Panc1 (cell line): ENCODE data around the gene PRKCB. TPM values are rescaled to one million over a fixed set of nuclear protein-coding genes. Genes with fewer than 3 reads are reported as not detected.

ENCODE experiments used
- ATAC-seq: fragments of 200-7000 bp; cut with Tn5 transposase; 2 replicates; pipeline ENCODE4 v1.9.1; 2020; ENCODE audit warnings: mild to moderate bottlenecking, moderate library complexity
- BruUV-seq: library from RNA; stranded (reverse); fragments of 400-500 nt; replicated peaks from 2 replicates; lab custom pipeline; 2021; lab: Mats Ljungman, UMichigan
- CTCF ChIA-PET: fragments of 300-600 bp; sonication (Branson Sonifier 250); formaldehyde crosslinking; loops from one replicate; lab custom pipeline; 2022; ENCODE audit warnings: antibody characterized with exemption; lab: Charles Lee
- POLR2A ChIA-PET: fragments of 300-600 bp; sonication (Branson Sonifier 250); formaldehyde crosslinking; loops from one replicate; lab custom pipeline; 2022; ENCODE audit warnings: antibody characterized with exemption; lab: Charles Lee
- DNase-seq: peaks from one replicate; pipeline ENCODE4 v3.0.0-alpha.2; 2010; ENCODE audit warnings: low read depth, low spot score
- H3K27ac ChIP-seq: 2 replicates; pipeline ENCODE4 v1.5.1; 2011; ENCODE audit warnings: mild to moderate bottlenecking, low read length, inconsistent platforms
- H3K27me3 ChIP-seq: fragments of 200-500 bp; sonication (Bioruptor generic); 2 replicates; pipeline ENCODE4 v1.6.0; 2014; ENCODE audit warnings: low read length, inconsistent platforms; ENCODE audit not compliant: control insufficient read depth, insufficient read depth
- H3K36me3 ChIP-seq: fragments of 200-500 bp; sonication (Bioruptor generic); 2 replicates; pipeline ENCODE4 v1.5.1; 2014; ENCODE audit warnings: inconsistent platforms, mild to moderate bottlenecking, low read length, moderate library complexity; ENCODE audit not compliant: control insufficient read depth, insufficient read depth
- H3K4me1 ChIP-seq: 2 replicates; pipeline ENCODE4 v1.5.1; 2011; ENCODE audit warnings: inconsistent platforms, mild to moderate bottlenecking, low read length, moderate library complexity; ENCODE audit not compliant: control insufficient read depth, insufficient read depth
- H3K4me3 ChIP-seq, 2 experiments: 2 replicates each; pipeline ENCODE4 v1.5.1; 2011 to 2012; ENCODE audit warnings: low read depth in 2 of 2, low read length in 2 of 2, mild to moderate bottlenecking in 2 of 2, inconsistent platforms in 1 of 2, moderate library complexity in 1 of 2
- H3K9me3 ChIP-seq: fragments of 200-500 bp; sonication (Bioruptor generic); 2 replicates; pipeline ENCODE4 v1.5.1; 2014; ENCODE audit warnings: low read depth, mild to moderate bottlenecking, inconsistent platforms, low read length, moderate library complexity; ENCODE audit not compliant: control insufficient read depth, insufficient read depth
- CTCF ChIP-seq: fragments of 450-650 bp; IDR thresholded peaks from 2 replicates; pipeline ENCODE4 v1.5.1; 2017; ENCODE audit warnings: mild to moderate bottlenecking
- POLR2AphosphoS5 ChIP-seq: IDR thresholded peaks from 2 replicates; pipeline ENCODE4 v1.6.1; 2012; ENCODE audit warnings: mild to moderate bottlenecking, low read depth, low read length, moderate library complexity
- REST ChIP-seq, 2 experiments: IDR thresholded peaks; 2 replicates each; pipeline ENCODE4 v1.6.1; 2011 to 2012; ENCODE audit warnings: low read depth in 2 of 2, control low read depth in 1 of 2, low read length in 1 of 2, mild to moderate bottlenecking in 1 of 2, moderate library complexity in 1 of 2; ENCODE audit not compliant: insufficient read depth in 1 of 2
- SIN3A ChIP-seq: IDR thresholded peaks from 2 replicates; pipeline ENCODE4 v1.6.1; 2012; ENCODE audit warnings: low read depth, mild to moderate bottlenecking, low read length, moderate library complexity, borderline replicate concordance; ENCODE audit not compliant: insufficient read depth
- TCF7L2 ChIP-seq: IDR thresholded peaks from 2 replicates; pipeline ENCODE4 v1.6.1; 2011; ENCODE audit warnings: mild to moderate bottlenecking, low read depth, low read length, inconsistent platforms
- in situ Hi-C: cut with HindIII; loops from 2 replicates; pipeline ENCODE4 v1.10.0; 2016; ENCODE audit warnings: low sequenced_read_pairs, low pct_unique_long_range_greater_than_20kb
- intact Hi-C: fragments of 100-400 bp; cut with micrococcal nuclease; formaldehyde crosslinking; loops from one replicate; pipeline ENCODE4 v1.10.0; 2022; ENCODE audit not compliant: unreplicated experiment
- total RNA-seq: library from RNA; stranded (reverse); gene quantifications from one replicate; pipeline ENCODE4 v1.2.1, GENCODE V29; 2021; ENCODE audit not compliant: unreplicated experiment

The PRKCB gene
- total RNA-seq, 1 experiment from 2014 or later = 0.41 TPM

- H3K27ac ChIP-seq = peak overlapping the region; percentile 42; the same call in 1 of the 2 replicates
These were observed 71.7 kb downstream of the PRKCB start for GRCh38 chr16:23907457-23907902.

DNA sequence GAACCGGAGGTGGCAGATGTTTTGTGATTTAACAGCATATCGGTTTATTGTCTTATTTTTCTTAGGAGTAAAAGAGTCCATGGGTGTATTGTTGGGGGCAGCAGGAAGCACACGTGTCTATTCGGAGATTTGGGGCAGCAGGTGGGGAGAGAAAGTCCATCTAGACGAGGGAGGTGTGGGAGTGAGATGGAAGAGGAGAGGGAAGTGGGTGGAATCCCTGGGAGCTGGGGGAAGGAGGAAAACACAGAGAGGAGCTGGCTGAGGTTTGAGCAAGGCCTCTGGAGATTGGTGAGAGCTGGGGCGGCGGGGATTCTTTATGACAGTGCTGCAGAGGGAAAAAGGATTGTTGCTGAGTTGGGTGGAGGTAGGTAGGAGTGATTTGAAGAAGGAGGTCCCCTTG, 72.1 kb downstream of the PRKCB start:
- BruUV-seq = no TSS peak

More at GRCh38 chr16:23907457-23907902, 71.7 kb downstream of the PRKCB start:
- H3K9me3 ChIP-seq = no peaks in the 10 kb centered on the region
- H3K4me3 ChIP-seq = no peak overlapping the region
- in situ Hi-C loops (no loop called here), intact Hi-C loops (no loop called here)
- no peaks in the 10 kb centered on the region for H3K36me3 ChIP-seq
- CTCF ChIA-PET = no interaction called here
- BruUV-seq = no TSS peak
- ATAC-seq (no peak), DNase-seq (no peak)
- peaks cover 23% of the 10 kb centered on the region for H3K4me1 ChIP-seq
- POLR2A ChIA-PET = no interaction called here
- no peak for TF ChIP-seq REST (IDR thresholded peaks at IDR 0.05; ENCODE audit: insufficient read depth in 1 of 2, low read depth in 2 of 2, low read length in 1 of 2)
- TF ChIP-seq TCF7L2 = no peak
- no peak for TF ChIP-seq SIN3A
- TF ChIP-seq POLR2AphosphoS5 = no peak
- no peak for TF ChIP-seq CTCF
- H3K27me3 ChIP-seq = no peaks in the 10 kb centered on the region

More for the DNA sequence above, 72.1 kb downstream of the PRKCB start:
- ChIA-PET POLR2A (no interaction called here), CTCF (no interaction called here)
- Histone ChIP-seq H3K4me1 (peaks cover 23% of the 10 kb centered on the region), H3K4me3 (no peak overlapping the region), H3K36me3 (no peaks in the 10 kb centered on the region), H3K9me3 (no peaks in the 10 kb centered on the region), H3K27me3 (no peaks in the 10 kb centered on the region), H3K27ac (peak overlapping the region; percentile 42; the same call in 1 of the 2 replicates)
- in situ Hi-C loops = no loop called here
- no peak for TF ChIP-seq CTCF
- no peak for TF ChIP-seq TCF7L2
- TF ChIP-seq SIN3A = no peak
- TF ChIP-seq REST (IDR thresholded peaks at IDR 0.05; ENCODE audit: insufficient read depth in 1 of 2, low read depth in 2 of 2, low read length in 1 of 2) = no peak
- no peak for TF ChIP-seq POLR2AphosphoS5
- DNase-seq (no peak), ATAC-seq (no peak)
- intact Hi-C loops = no loop called here
